ENCODE measurements around the gene WAPL.
A peak's percentile ranks its signal among the peaks of the same experiment; 100 is the strongest.
"Not testable (repeated sequence)": the region's sequence is repeated elsewhere in the genome, so short reads cannot be mapped to it uniquely, and the experiment has no call there.

Gene WAPL

GRCh38 chr10:86521678-86522509 lies at the start of gene WAPL:
TSS of gene WAPL (minus strand) at chr10:86521792. CDS start at chr10:86518069, 3,723 bp downstream.
- DNase-seq (ENCODE audit: low read depth in 4 of 4, low spot score in 1 of 4): peak; percentile 84 to 91 (median 88)

DNA sequence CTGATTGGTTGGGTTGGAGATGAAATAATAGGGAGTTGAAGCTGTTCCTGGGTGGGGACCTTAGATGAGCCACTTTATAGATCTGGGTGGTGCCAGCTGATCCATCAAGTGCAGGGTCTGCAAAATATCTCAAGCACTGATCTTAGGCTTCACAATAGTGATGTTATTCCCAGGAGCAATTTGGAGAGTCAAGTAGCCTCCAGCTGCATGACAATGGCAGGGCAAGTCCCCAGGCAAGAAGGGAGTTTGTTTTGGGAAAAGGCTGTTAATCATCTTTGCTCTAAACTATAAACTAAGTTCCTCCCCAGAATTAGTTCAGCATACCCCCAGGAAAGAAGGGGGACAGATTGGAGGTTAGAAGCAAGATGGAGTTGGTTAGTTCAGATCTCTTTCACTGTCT lies 47.7 kb upstream of the WAPL start:
- DNase-seq (ENCODE audit: low read depth in 4 of 4, low spot score in 1 of 4): no peak

DNA sequence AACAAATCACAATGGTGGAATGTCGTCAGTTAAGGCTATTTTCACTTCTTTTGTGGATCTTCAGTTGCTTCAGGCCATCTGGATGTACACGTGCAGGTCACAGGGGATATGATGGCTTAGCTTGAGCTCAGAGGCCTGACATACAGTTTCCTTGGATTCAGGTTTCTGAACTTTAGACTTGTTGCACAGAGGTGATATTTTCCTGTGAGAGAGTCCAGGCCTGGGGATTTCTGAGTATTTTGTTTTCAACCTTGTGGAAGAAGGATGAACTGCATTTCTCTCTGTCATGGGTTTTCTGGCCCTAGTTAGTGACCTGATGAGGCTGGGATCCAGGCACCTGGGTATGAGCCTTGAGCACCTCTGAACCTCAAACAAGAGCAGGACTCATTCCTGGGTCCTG lies 44.9 kb upstream of the WAPL start:
- not testable (repeated sequence) for DNase-seq (ENCODE audit: low read depth in 4 of 4, low spot score in 1 of 4)

DNA sequence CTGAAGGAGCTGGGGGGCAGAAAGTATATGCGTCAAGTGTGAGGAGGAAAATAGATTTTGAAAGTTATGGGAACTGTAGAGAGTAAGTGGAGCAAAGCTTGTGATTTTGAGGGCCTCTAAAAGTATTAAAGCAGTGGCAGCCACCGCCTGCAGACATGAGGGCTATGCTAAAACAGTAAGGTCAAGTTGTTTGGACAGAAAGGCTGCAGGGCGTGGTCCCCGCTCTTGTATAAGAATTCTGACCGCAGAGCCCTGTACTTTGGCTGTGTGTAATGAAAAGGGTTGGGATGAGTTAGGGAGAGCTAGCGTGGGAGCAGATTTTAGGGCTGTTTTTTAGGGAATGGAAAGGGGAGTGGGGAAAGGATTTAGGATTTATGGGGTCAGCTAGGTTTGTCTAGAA lies 41.7 kb upstream of the WAPL start:
- not testable (repeated sequence) for DNase-seq (ENCODE audit: low read depth in 4 of 4, low spot score in 1 of 4)

- not testable (repeated sequence) for DNase-seq (ENCODE audit: low read depth in 4 of 4, low spot score in 1 of 4)
Measured at GRCh38 chr10:86558695-86559094, 37.1 kb upstream of the WAPL start.

- no peak for DNase-seq (ENCODE audit: low read depth in 4 of 4, low spot score in 1 of 4)
Measured at GRCh38 chr10:86556933-86557649, 35.5 kb upstream of the WAPL start.

GRCh38 chr10:86556532-86556931 lies 34.9 kb upstream of the WAPL start:
- DNase-seq (ENCODE audit: low read depth in 4 of 4, low spot score in 1 of 4): no peak

DNA sequence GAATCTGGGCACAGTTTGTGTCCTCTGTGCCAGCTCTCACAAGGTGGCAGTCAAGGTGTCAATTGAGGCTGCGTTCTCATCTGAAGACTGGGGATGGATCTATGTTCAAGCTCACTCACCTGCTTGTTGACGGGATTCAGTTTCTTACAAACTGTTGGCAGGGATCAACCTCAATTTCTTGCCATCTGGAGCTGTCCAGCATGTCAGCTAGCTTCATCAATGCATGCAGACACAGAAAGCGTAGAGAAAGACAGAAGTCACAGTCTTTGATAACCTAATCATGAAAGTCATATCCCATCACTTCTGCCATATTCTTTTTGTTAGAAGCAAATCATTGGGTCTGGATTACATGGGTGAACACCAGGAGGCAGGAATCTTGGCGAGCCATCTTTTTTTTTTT lies 32.0 kb upstream of the WAPL start:
- DNase-seq (ENCODE audit: low read depth in 4 of 4, low spot score in 1 of 4): no peak

DNA sequence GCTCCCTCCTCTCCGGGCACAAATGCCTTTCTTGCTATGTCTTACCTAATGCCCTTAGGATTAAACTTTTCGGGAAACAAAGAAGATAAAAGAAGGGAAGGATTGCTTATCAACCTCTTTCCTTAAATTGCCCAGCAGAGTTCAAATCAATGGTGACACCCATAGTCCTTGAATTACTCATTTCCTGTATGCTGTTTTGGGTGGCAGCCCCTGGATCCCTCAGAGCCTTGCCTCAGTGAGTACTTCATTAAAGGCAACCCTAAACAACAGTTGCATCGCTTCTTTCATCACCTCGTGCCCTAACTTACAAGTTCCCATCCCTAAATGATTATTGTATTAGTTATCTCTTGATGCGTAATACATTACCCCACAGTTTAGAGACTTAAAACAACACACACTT lies 31.6 kb upstream of the WAPL start:
- no peak for DNase-seq (ENCODE audit: low read depth in 4 of 4, low spot score in 1 of 4)

- DNase-seq (ENCODE audit: low read depth in 4 of 4, low spot score in 1 of 4): no peak
Measured at GRCh38 chr10:86547296-86547695, 25.7 kb upstream of the WAPL start.

DNA sequence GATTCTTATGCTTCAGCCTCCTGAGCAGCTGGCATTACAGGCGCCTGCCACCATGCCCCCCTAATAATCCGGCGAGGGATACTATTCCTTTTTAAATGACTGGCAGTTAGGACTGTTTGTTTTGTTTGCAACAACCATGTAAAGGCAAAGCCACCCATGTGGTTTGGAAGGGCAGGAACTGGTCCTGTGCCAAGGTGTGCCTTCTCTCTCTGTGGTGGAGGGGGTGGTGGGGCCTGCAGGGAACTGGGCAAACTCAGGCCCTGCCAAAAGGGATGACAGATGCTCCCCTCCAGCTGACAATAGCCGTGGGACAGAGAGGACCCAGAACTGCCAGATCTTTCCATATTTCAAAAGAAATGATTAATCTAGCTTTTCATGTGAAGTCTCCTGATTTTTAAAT lies 23.5 kb upstream of the WAPL start:
- no peak for DNase-seq (ENCODE audit: low read depth in 4 of 4, low spot score in 1 of 4)

GRCh38 chr10:86540016-86540415 lies 18.4 kb upstream of the WAPL start:
- no peak for DNase-seq (ENCODE audit: low read depth in 4 of 4, low spot score in 1 of 4)

- no peak for DNase-seq (ENCODE audit: low read depth in 4 of 4, low spot score in 1 of 4)
Measured at GRCh38 chr10:86538547-86538946, 17.0 kb upstream of the WAPL start.

- DNase-seq (ENCODE audit: low read depth in 4 of 4, low spot score in 1 of 4): not testable (repeated sequence)
Measured at GRCh38 chr10:86538040-86538439, 16.4 kb upstream of the WAPL start.

DNA sequence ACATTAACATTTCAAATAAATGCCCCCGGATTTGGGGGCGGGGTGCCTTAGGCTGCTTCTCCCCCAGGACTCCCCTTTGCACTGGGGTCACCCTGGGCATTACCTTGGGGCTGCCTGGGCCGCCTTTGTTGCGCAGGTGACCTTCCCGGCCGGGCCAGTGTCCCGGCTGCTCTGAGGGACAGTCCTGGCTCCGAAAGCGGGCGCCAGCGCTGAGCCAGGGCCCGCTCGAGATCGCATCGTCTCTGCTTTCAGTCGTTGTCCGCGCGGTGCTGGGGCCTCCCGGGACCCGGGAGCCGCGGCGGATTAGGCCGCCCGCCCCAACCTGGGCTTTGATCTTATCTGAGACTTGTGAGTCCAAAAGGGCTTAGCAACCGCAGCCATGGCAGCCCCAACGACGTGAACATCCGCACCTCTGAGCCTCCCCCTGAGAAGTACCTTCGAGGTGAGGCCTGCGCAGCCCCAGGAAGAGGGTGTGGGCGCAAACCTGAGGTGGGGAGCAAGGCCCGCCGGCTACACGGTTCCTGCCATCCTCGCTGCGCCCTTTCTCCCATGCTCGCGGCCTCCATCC lies 14.8 kb upstream of the WAPL start:
- peak in 1 of 4 experiments; percentile 16 for DNase-seq (ENCODE audit: low read depth in 4 of 4, low spot score in 1 of 4)

DNA sequence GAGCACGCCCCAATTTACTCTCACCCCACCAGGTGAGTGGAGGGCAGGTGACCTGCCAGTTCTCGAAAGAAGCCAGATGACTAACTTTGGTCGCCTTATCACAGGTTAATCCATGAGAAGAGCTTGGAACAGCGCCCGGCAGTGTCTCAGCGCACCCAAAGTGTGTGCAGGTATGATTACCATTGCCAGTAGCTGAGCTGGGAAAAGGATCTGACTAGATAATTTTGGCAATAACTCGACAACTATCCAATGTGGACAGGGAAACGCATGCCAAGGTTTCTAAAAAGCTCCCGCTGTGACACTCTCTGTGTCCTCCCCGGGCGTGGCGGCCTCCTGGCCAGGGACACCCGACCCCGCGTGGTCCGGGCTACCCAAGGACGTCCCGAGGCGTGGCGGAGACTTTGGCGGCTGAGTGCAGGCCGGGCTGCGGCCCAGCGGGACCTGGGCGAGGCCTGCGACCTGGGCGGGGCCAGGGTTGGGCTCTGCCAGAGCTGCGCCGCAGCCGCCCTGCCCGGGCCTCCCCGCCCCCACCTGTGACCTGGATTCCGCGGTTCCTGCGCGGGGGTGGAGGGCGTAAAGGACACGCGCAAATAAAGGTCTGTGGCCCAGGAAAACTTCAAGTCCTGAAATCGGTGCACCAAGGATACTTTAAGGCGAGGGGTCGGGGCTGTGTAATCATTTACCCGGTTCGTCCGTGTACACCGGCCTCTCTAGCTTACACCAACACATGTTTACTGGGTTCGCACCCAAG lies 13.7 kb upstream of the WAPL start:
- DNase-seq (ENCODE audit: low read depth in 4 of 4, low spot score in 1 of 4): peak in 1 of 4 experiments; percentile 8

DNA sequence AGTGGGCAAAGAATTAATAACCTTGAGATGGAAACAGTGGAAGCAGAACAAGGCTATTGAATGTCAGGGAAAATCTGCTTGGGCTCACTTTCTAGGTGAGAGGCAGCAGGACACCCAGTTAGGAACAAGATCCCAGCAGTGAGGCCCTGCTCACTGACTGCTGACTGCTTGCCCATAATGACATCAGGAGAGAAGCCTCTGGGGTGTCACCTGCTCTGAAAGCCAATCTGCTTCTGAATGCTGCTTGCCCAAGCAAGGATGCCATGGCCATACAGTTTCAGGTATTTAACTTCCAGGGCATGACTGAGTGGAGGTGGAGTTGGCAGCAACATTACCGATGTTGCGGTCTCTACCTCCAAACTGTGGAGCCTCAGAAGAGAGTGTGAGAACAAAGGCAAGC lies 11.7 kb upstream of the WAPL start:
- no peak for DNase-seq (ENCODE audit: low read depth in 4 of 4, low spot score in 1 of 4)

- DNase-seq (ENCODE audit: low read depth in 4 of 4, low spot score in 1 of 4): not testable (repeated sequence)
Measured at GRCh38 chr10:86528736-86529135, 7.1 kb upstream of the WAPL start.

- DNase-seq (ENCODE audit: low read depth in 4 of 4, low spot score in 1 of 4): no peak
Measured at GRCh38 chr10:86526606-86527005, 5.0 kb upstream of the WAPL start.

- not testable (repeated sequence) for DNase-seq (ENCODE audit: low read depth in 4 of 4, low spot score in 1 of 4)
Measured at GRCh38 chr10:86525713-86526112, 4.1 kb upstream of the WAPL start.

DNA sequence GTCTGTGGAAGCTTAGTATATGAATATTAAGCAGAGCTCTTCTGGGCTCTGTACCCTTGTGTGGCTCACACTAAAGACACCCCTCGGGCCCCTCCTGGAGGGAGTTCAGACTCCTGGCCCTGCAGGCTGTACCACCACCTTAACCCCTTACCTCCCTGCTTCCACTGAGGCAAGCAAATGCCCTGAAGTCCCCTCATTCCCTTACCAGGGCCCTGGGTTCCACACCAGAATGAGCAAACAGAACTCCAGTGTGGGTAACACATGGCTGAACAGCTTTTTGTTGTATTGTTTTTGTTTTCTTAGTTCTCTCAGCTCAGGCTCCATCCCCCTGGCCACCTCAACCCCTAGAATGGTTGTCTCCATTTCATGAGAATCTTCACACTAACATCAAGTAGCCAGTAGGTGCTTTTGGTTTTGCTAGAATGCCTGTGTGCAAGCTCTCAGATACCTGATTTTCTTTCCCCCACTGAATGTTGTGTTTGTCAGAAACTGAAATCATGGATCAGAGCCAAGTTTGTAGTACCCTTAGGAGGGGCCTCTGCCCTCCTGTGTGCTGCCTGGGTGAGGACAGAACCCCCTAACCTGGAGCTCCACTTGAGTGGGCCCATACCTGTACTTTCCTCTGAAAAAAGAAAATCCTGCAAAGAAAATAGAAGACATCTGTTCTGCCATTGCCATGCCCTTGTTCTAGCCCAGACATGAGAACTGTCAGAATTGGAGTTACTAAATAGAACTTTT lies 2.8 kb upstream of the WAPL start:
- DNase-seq (ENCODE audit: low read depth in 4 of 4, low spot score in 1 of 4): no peak

Data from stimulated activated CD4-positive, alpha-beta T cell treated with anti-CD3 and anti-CD28 coated beads, Interleukin-1b, Interleukin-23, amount 100 ng/mL, for 24 hours (primary cell).